Mesenchymal stem cell (in vitro differentiated cells and primary cell): ENCODE measurements around the gene TMEM89.
A peak's percentile ranks its signal among the peaks of the same experiment; 100 is the strongest.

Source experiments
- DNase-seq: peaks from one replicate; pipeline ENCODE4 v3.0.0-alpha.2; 2013
- H2AFZ ChIP-seq: one replicate; pipeline ENCODE4 v1.6.1; 2013; ENCODE audit warnings: low read depth, mild to moderate bottlenecking, control low read depth, inconsistent platforms, low read length, moderate library complexity
- H2AK5ac ChIP-seq: 2 replicates; pipeline ENCODE4 v1.6.1; 2013; ENCODE audit warnings: low read length, moderate library complexity, mild to moderate bottlenecking, inconsistent platforms; ENCODE audit not compliant: severe bottlenecking
- H2BK120ac ChIP-seq: one replicate; pipeline ENCODE4 v1.6.1; 2013; ENCODE audit warnings: low read depth, mild to moderate bottlenecking, inconsistent platforms, low read length, moderate library complexity
- H2BK12ac ChIP-seq, 2 experiments: one replicate each; pipeline ENCODE4 v1.6.1; 2013; ENCODE audit warnings: inconsistent platforms in 2 of 2, low read length in 2 of 2, mild to moderate bottlenecking in 2 of 2, moderate library complexity in 2 of 2, control low read depth in 1 of 2
- H2BK15ac ChIP-seq: one replicate; pipeline ENCODE4 v1.6.1; 2013; ENCODE audit warnings: mild to moderate bottlenecking, low read depth, inconsistent platforms; ENCODE audit not compliant: poor library complexity, severe bottlenecking
- H2BK5ac ChIP-seq: 2 replicates; pipeline ENCODE4 v1.6.1; 2013; ENCODE audit warnings: low read depth, mild to moderate bottlenecking, low read length, control low read depth, inconsistent platforms; ENCODE audit not compliant: poor library complexity, severe bottlenecking
- H3K14ac ChIP-seq, 2 experiments: one replicate each; pipeline ENCODE4 v1.6.1; 2013; ENCODE audit warnings: inconsistent platforms in 2 of 2, low read length in 2 of 2, control low read depth in 1 of 2, mild to moderate bottlenecking in 1 of 2, moderate library complexity in 1 of 2
- H3K18ac ChIP-seq, 2 experiments: one replicate each; pipeline ENCODE4 v1.6.1; 2013; ENCODE audit warnings: inconsistent platforms in 2 of 2, low read length in 2 of 2, control low read depth in 1 of 2, low read depth in 1 of 2, mild to moderate bottlenecking in 1 of 2
- H3K23ac ChIP-seq, 2 experiments: one replicate each; pipeline ENCODE4 v1.6.1; 2013; ENCODE audit warnings: inconsistent platforms in 2 of 2, low read length in 2 of 2, mild to moderate bottlenecking in 2 of 2, moderate library complexity in 2 of 2, control low read depth in 1 of 2
- H3K27ac ChIP-seq: 2 replicates; pipeline ENCODE4 v1.5.1; 2013; ENCODE audit warnings: mild to moderate bottlenecking, moderate library complexity, low read length, control low read depth, inconsistent platforms; ENCODE audit not compliant: poor library complexity, severe bottlenecking
- H3K27me3 ChIP-seq, 2 experiments: 2 replicates each; pipeline versions ENCODE4 v1.6.1 to v1.7.0; 2013; ENCODE audit warnings: low read length in 2 of 2, mild to moderate bottlenecking in 2 of 2, moderate library complexity in 2 of 2, control low read depth in 1 of 2, inconsistent platforms in 1 of 2; ENCODE audit not compliant: control insufficient read depth in 1 of 2, insufficient read depth in 1 of 2
- H3K36me3 ChIP-seq, 2 experiments: 2 replicates each; pipeline versions ENCODE4 v1.6.1 to v1.7.0; 2013; ENCODE audit warnings: low read length in 2 of 2, control low read depth in 1 of 2, inconsistent platforms in 1 of 2, low read depth in 1 of 2, mild to moderate bottlenecking in 1 of 2; ENCODE audit not compliant: insufficient read depth in 2 of 2, control insufficient read depth in 1 of 2
- H3K4ac ChIP-seq, 2 experiments: one replicate each; pipeline ENCODE4 v1.6.1; 2013; ENCODE audit warnings: inconsistent platforms in 2 of 2, low read length in 2 of 2, mild to moderate bottlenecking in 2 of 2, moderate library complexity in 2 of 2, control low read depth in 1 of 2, low read depth in 1 of 2
- H3K4me1 ChIP-seq: 2 replicates; pipeline ENCODE4 v1.6.1; 2013; ENCODE audit warnings: low read depth, low read length, control low read depth; ENCODE audit not compliant: control insufficient read depth, insufficient read depth
- H3K4me2 ChIP-seq: 2 replicates; pipeline ENCODE4 v1.6.1; 2013; ENCODE audit warnings: low read length, mild to moderate bottlenecking, inconsistent platforms; ENCODE audit not compliant: poor library complexity, severe bottlenecking
- H3K4me3 ChIP-seq, 2 experiments: 2 replicates each; pipeline versions ENCODE4 v1.5.1 to v1.7.0; 2013; ENCODE audit warnings: low read length in 2 of 2, mild to moderate bottlenecking in 2 of 2, control low read depth in 1 of 2, low read depth in 1 of 2; ENCODE audit not compliant: insufficient read depth in 1 of 2
- H3K79me1 ChIP-seq: replicated peaks from 2 replicates; pipeline ENCODE4 v1.6.1; 2013; ENCODE audit warnings: mild to moderate bottlenecking, control low read depth, low read length, inconsistent platforms; ENCODE audit not compliant: poor library complexity, severe bottlenecking
- H3K9ac ChIP-seq: 2 replicates; pipeline ENCODE4 v1.7.0; 2013; ENCODE audit warnings: mild to moderate bottlenecking, low read length, moderate library complexity
- H3K9me3 ChIP-seq: 2 replicates; pipeline ENCODE4 v1.7.0; 2013; ENCODE audit warnings: mild to moderate bottlenecking, low read length; ENCODE audit not compliant: control insufficient read depth
- H4K8ac ChIP-seq: one replicate; pipeline ENCODE4 v1.6.1; 2013; ENCODE audit warnings: inconsistent platforms, mild to moderate bottlenecking, low read length, moderate library complexity
- H4K91ac ChIP-seq: one replicate; pipeline ENCODE4 v1.6.1; 2013; ENCODE audit warnings: mild to moderate bottlenecking, low read length, inconsistent platforms
- WGBS: methylation state at CpG from one replicate; pipeline ENCODE4 v1.1.7; 2013; ENCODE audit warnings: mixed read lengths; 5-methylcytosine and 5-hydroxymethylcytosine counted together

The TMEM89 gene

GRCh38 chr3:48619541-48620524 is 1.7 kb downstream of the TMEM89 start:
- Histone ChIP-seq H2AK5ac (no peak overlapping the region), H2BK5ac (no peak overlapping the region), H3K14ac (no peak overlapping the region), H3K27me3 (no peaks in the 10 kb centered on the region), H2BK15ac (no peak overlapping the region), H2BK120ac (peak overlapping the region; percentile 67), H4K91ac (no peak overlapping the region), H3K4me1 (peaks cover 3% of the 10 kb centered on the region), H3K9me3 (peaks cover 22% of the 10 kb centered on the region), H3K36me3 (peaks cover 0 to 33% of the 10 kb centered on the region in 2 experiments), H2BK12ac (no peak overlapping the region), H3K4ac (no peak overlapping the region), H3K4me2 (no peak overlapping the region), H2AFZ (no peak overlapping the region), H3K79me1 (no peaks in the 10 kb centered on the region), H3K4me3 (no peak overlapping the region), H3K9ac (no peak overlapping the region), H3K18ac (peak overlapping the region in 1 of 2 experiments; percentile 23), H3K23ac (no peak overlapping the region), H3K27ac (no peak overlapping the region), H4K8ac (no peak overlapping the region)
- 95% methylated on average over 7 of the region's 7 CpGs for WGBS
- no peak for DNase-seq

GRCh38 chr3:48617559-48617958 is 4.0 kb downstream of the TMEM89 start:
- H3K79me1 ChIP-seq: no peaks in the 10 kb centered on the region
- no peak overlapping the region for H3K9ac ChIP-seq
- H3K18ac ChIP-seq: no peak overlapping the region
- no peak overlapping the region for H3K27ac ChIP-seq
- no peak overlapping the region for H3K4ac ChIP-seq
- no peak overlapping the region for H2BK120ac ChIP-seq
- H3K4me2 ChIP-seq: no peak overlapping the region
- no peak overlapping the region for H4K91ac ChIP-seq
- no peaks in the 10 kb centered on the region for H3K27me3 ChIP-seq
- no peak overlapping the region for H2AK5ac ChIP-seq
- H2AFZ ChIP-seq: no peak overlapping the region
- no peak overlapping the region for H4K8ac ChIP-seq
- peaks cover 0 to 21% of the 10 kb centered on the region in 2 experiments for H3K36me3 ChIP-seq
- H3K4me3 ChIP-seq: no peak overlapping the region
- H3K23ac ChIP-seq: no peak overlapping the region
- no peak overlapping the region for H3K14ac ChIP-seq
- no peak overlapping the region for H2BK12ac ChIP-seq
- peaks cover 22% of the 10 kb centered on the region for H3K9me3 ChIP-seq
- 96% methylated on average over 4 of the region's 4 CpGs for WGBS
- H2BK5ac ChIP-seq: no peak overlapping the region
- H2BK15ac ChIP-seq: no peak overlapping the region
- no peak for DNase-seq
- H3K4me1 ChIP-seq: peaks cover 4% of the 10 kb centered on the region

GRCh38 chr3:48614044-48614443 is 7.5 kb downstream of the TMEM89 start:
- Histone ChIP-seq H4K91ac (no peak overlapping the region), H2BK5ac (no peak overlapping the region), H2AK5ac (no peak overlapping the region), H3K27ac (no peak overlapping the region), H3K4me3 (no peak overlapping the region), H3K9me3 (peaks cover 21% of the 10 kb centered on the region), H3K4me1 (peaks cover 4% of the 10 kb centered on the region), H3K14ac (no peak overlapping the region), H2BK15ac (no peak overlapping the region), H3K79me1 (no peaks in the 10 kb centered on the region), H3K9ac (peak overlapping the region; percentile 57), H3K18ac (peak overlapping the region in 1 of 2 experiments; percentile 54), H2BK120ac (peak overlapping the region; percentile 5), H3K4ac (no peak overlapping the region), H3K23ac (no peak overlapping the region), H2BK12ac (no peak overlapping the region), H4K8ac (no peak overlapping the region), H3K27me3 (no peaks in the 10 kb centered on the region), H3K36me3 (no peaks in the 10 kb centered on the region), H3K4me2 (no peak overlapping the region), H2AFZ (no peak overlapping the region)
- peak; percentile 91 for DNase-seq
- WGBS: 12% methylated on average over 3 of the region's 3 CpGs

DNA sequence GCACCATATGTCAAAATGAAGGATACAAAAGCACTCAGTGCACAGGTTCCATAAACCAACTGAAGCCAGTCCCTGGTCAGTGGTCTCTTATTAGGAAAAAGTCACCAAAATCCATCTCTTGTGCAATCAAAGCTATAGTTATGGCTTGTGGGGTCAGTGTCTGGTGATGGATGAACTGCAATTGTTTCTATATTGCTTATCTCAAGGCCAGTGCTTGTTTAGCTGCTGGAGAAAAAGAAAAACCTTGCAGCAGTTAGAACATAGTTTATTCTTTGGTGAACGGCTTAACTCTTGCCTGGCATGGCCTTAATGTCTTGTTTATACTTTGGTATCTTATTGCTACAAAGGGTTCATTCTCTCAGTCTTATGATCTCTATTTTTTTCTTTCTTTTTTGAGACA is 9.3 kb downstream of the TMEM89 start:
- H3K79me1 ChIP-seq: peaks cover 1% of the 10 kb centered on the region
- no peak overlapping the region for H3K4me3 ChIP-seq
- H3K36me3 ChIP-seq: peaks cover 0 to 10% of the 10 kb centered on the region in 2 experiments
- H3K14ac ChIP-seq: no peak overlapping the region
- no peak overlapping the region for H3K23ac ChIP-seq
- peaks cover 4% of the 10 kb centered on the region for H3K9me3 ChIP-seq
- H4K91ac ChIP-seq: no peak overlapping the region
- H3K4me2 ChIP-seq: no peak overlapping the region
- H3K27ac ChIP-seq: no peak overlapping the region
- no peak overlapping the region for H2BK120ac ChIP-seq
- no peaks in the 10 kb centered on the region for H3K27me3 ChIP-seq
- peaks cover 6% of the 10 kb centered on the region for H3K4me1 ChIP-seq
- no peak overlapping the region for H2AFZ ChIP-seq
- no peak overlapping the region for H2BK5ac ChIP-seq
- H2BK15ac ChIP-seq: no peak overlapping the region
- WGBS: no CpG with 5 or more reads among the region's 1 CpG
- H3K9ac ChIP-seq: no peak overlapping the region
- no peak overlapping the region for H3K4ac ChIP-seq
- H2AK5ac ChIP-seq: no peak overlapping the region
- H4K8ac ChIP-seq: no peak overlapping the region
- DNase-seq: peak; percentile 45
- H3K18ac ChIP-seq: no peak overlapping the region
- H2BK12ac ChIP-seq: no peak overlapping the region
